A673 (cell line): ENCODE results near the gene PCNX1. TPM values are rescaled to one million over a fixed set of nuclear protein-coding genes. Genes with fewer than 3 reads are reported as not detected.

Experiments
- BruUV-seq: library from RNA; stranded (reverse); fragments of 400-500 nt; replicated peaks from 2 replicates; lab custom pipeline; 2021; lab: Mats Ljungman, UMichigan
- CTCF ChIA-PET: fragments of 300-600 bp; sonication (Branson Sonifier 250); formaldehyde crosslinking; loops from one replicate; lab custom pipeline; 2022; ENCODE audit warnings: antibody characterized with exemption; lab: Charles Lee
- POLR2A ChIA-PET: fragments of 300-600 bp; sonication (Branson Sonifier 250); formaldehyde crosslinking; loops from one replicate; lab custom pipeline; 2022; ENCODE audit warnings: antibody characterized with exemption; ENCODE audit not compliant: low non-redundant PET; lab: Charles Lee
- DNase-seq: peaks from one replicate; pipeline ENCODE4 v3.0.0-alpha.2; 2015; ENCODE audit warnings: low spot score
- H3K27ac ChIP-seq: fragments of 200-600 bp; sonication (generic); 2 replicates; pipeline ENCODE4 v1.5.1; 2016; ENCODE audit warnings: mixed run types, low read depth, mild to moderate bottlenecking, mixed read lengths, antibody characterized with exemption, low read length; ENCODE audit not compliant: poor library complexity, severe bottlenecking
- H3K27me3 ChIP-seq: fragments of 200-600 bp; sonication (generic); replicated peaks from 2 replicates; pipeline ENCODE4 v1.6.1; 2017; ENCODE audit warnings: mixed run types, low read depth, mild to moderate bottlenecking, mixed read lengths, antibody characterized with exemption, low read length; ENCODE audit not compliant: insufficient read depth, poor library complexity
- H3K36me3 ChIP-seq: fragments of 200-600 bp; sonication (generic); 2 replicates; pipeline ENCODE4 v1.6.1; 2016; ENCODE audit warnings: mixed run types, mild to moderate bottlenecking, mixed read lengths, antibody characterized with exemption, low read length; ENCODE audit not compliant: insufficient read depth, poor library complexity, severe bottlenecking
- H3K4me1 ChIP-seq: fragments of 200-600 bp; sonication (generic); 2 replicates; pipeline ENCODE4 v1.6.1; 2017; ENCODE audit warnings: mixed run types, mild to moderate bottlenecking, mixed read lengths, antibody characterized with exemption, low read length; ENCODE audit not compliant: insufficient read depth, poor library complexity, severe bottlenecking
- H3K4me3 ChIP-seq: fragments of 200-600 bp; sonication (generic); 2 replicates; pipeline ENCODE4 v1.5.1; 2016; ENCODE audit warnings: low read depth, mixed run types, mild to moderate bottlenecking, mixed read lengths, low read length; ENCODE audit not compliant: poor library complexity, severe bottlenecking
- H3K9me3 ChIP-seq: fragments of 200-600 bp; sonication (generic); 2 replicates; pipeline ENCODE4 v1.6.1; 2016; ENCODE audit warnings: mixed run types, low read depth, mild to moderate bottlenecking, mixed read lengths, antibody characterized with exemption, low read length; ENCODE audit not compliant: poor library complexity, severe bottlenecking
- EZH2 ChIP-seq: fragments of 200-600 bp; sonication (generic); IDR thresholded peaks from 2 replicates; pipeline ENCODE4 v1.6.1; 2017; ENCODE audit warnings: borderline replicate concordance, low read depth, mild to moderate bottlenecking, mixed read lengths, antibody characterized with exemption, low read length; ENCODE audit not compliant: poor library complexity, severe bottlenecking
- intact Hi-C: fragments of 100-400 bp; cut with micrococcal nuclease; formaldehyde crosslinking; loops from one replicate; pipeline ENCODE4 v1.10.0; 2022; ENCODE audit not compliant: unreplicated experiment
- total RNA-seq: library from RNA; stranded (reverse); gene quantifications from 2 replicates; pipeline ENCODE4 v1.2.3, GENCODE V29; 2021
- TF ChIP-seq, protein P1 (sequence below): fragments of 300-800, 200-600 bp; sonication (generic); conservative IDR thresholded peaks from 2 replicates; pipeline ENCODE4 v1.5.1; 2017; ENCODE audit warnings: low read depth, mild to moderate bottlenecking, antibody characterized with exemption, low read length, moderate library complexity, mixed read lengths

PCNX1 gene
- total RNA-seq, 1 experiment from 2014 or later, result 60.7 TPM

DNA sequence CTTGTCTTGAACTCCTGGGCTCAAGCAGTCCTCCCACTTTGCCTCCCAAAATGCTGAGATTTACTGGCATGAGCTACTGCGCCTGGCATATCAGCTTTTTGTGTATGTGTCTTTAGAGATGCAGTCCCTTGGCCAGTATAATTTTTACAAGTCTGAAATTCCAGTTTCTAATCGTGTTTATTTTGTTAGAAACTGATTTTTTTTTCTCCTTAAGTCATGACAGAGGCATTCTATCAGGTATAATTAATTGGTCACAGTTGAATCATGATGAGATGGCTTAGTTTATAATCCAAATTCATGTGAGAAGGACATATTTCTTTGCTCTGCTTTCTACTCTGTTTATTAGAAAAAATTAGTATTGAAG is 98.9 kb downstream of the PCNX1 start:
- no peaks in the 10 kb centered on the region for H3K9me3 ChIP-seq
- ChIA-PET POLR2A (no interaction called here), CTCF (no interaction called here)
- no peak overlapping the region for H3K4me3 ChIP-seq
- no peaks in the 10 kb centered on the region for H3K27me3 ChIP-seq
- H3K27ac ChIP-seq, result no peak overlapping the region
- TF ChIP-seq EZH2, result no peak
- TF ChIP-seq, protein P1, sequence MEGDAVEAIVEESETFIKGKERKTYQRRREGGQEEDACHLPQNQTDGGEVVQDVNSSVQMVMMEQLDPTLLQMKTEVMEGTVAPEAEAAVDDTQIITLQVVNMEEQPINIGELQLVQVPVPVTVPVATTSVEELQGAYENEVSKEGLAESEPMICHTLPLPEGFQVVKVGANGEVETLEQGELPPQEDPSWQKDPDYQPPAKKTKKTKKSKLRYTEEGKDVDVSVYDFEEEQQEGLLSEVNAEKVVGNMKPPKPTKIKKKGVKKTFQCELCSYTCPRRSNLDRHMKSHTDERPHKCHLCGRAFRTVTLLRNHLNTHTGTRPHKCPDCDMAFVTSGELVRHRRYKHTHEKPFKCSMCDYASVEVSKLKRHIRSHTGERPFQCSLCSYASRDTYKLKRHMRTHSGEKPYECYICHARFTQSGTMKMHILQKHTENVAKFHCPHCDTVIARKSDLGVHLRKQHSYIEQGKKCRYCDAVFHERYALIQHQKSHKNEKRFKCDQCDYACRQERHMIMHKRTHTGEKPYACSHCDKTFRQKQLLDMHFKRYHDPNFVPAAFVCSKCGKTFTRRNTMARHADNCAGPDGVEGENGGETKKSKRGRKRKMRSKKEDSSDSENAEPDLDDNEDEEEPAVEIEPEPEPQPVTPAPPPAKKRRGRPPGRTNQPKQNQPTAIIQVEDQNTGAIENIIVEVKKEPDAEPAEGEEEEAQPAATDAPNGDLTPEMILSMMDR, result no peak
- intact Hi-C loops, result no loop called here
- BruUV-seq, result no TSS peak
- no peak for DNase-seq
- peaks cover 3% of the 10 kb centered on the region for H3K36me3 ChIP-seq
- peaks cover 9% of the 10 kb centered on the region for H3K4me1 ChIP-seq

DNA sequence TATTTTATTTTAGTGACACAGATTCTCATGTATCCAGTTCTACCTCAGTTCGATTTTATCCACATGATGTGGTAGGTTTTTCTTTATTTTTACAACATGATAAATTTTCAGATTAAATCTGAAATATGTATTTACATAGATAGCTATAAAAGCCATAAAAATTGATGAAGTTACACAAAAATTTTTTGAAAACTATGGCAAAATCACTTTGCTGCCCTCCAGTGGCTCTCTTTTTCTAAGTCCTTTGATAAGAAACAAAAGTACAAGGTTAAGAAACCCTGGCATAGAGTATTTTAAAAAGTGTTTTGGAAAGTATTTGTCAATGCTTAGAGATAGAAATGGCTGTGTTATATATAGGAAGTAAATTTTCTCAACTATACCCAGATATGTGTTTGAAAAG is 104.2 kb downstream of the PCNX1 start:
- no peaks in the 10 kb centered on the region for H3K27me3 ChIP-seq
- no peak overlapping the region for H3K4me3 ChIP-seq
- H3K4me1 ChIP-seq, result no peaks in the 10 kb centered on the region
- POLR2A ChIA-PET, result no interaction called here
- no peak overlapping the region for H3K27ac ChIP-seq
- no peak for DNase-seq
- peaks cover 22% of the 10 kb centered on the region for H3K36me3 ChIP-seq
- TF ChIP-seq EZH2, result no peak
- TF ChIP-seq, protein P1, result peak; percentile 53
- no peaks in the 10 kb centered on the region for H3K9me3 ChIP-seq
- CTCF ChIA-PET, result interaction anchor here (1.2 kb wide), 1 partner anchor 194 kb away, joined by 3 read pairs; no protein-coding TSS in a partner anchor
- intact Hi-C loops, result no loop called here
- no TSS peak for BruUV-seq

DNA sequence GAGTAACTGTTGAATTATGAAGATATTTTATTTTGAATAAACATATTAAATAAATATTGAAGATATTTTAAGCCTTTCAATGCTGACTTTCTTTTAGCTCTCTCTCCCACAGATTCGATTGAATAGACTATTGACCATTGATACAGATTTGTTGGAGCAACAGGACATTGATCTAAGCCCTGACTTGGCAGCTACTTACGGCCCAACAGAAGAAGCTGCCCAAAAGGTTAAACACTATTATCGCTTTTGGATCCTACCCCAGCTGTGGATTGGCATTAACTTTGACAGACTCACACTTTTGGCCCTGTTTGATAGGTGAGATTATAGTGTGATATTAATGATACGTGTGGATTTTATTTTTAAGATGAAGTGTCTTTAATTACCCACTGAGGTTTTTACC is 105.6 kb downstream of the PCNX1 start:
- Histone ChIP-seq H3K4me1 (no peaks in the 10 kb centered on the region), H3K27ac (no peak overlapping the region), H3K36me3 (peaks cover 22% of the 10 kb centered on the region), H3K4me3 (no peak overlapping the region), H3K9me3 (no peaks in the 10 kb centered on the region), H3K27me3 (no peaks in the 10 kb centered on the region)
- intact Hi-C loops, result no loop called here
- no TSS peak for BruUV-seq
- ChIA-PET POLR2A (no interaction called here), CTCF (no interaction called here)
- no peak for TF ChIP-seq EZH2
- TF ChIP-seq, protein P1, result no peak
- no peak for DNase-seq
